K562 (cell line): Measurements from ENCODE around the gene GGNBP2. TPM values are rescaled to one million over a fixed set of nuclear protein-coding genes. Genes with fewer than 3 reads are reported as not detected.
A peak's percentile ranks its signal among the peaks of the same experiment; 100 is the strongest.

Experiments
- CBX3 ChIP-seq, 2 experiments: IDR thresholded peaks; 1 replicate in 1 of 2; 2 replicates in 1 of 2; pipeline ENCODE4 v1.6.1; 2012; ENCODE audit warnings: inconsistent platforms in 2 of 2, low read length in 2 of 2, borderline replicate concordance in 1 of 2, control low read depth in 1 of 2
- CEBPG ChIP-seq, 3 experiments: fragments of 200-800 bp in 1 of 3; sonication (Bioruptor generic) in 1 of 3; sonication (generic) in 1 of 3; formaldehyde crosslinking in 1 of 3; IDR thresholded peaks in 2 of 3; conservative IDR thresholded peaks in 1 of 3; 2 replicates each; pipeline versions ENCODE4 v1.6.1 to v1.8.0; 2016 to 2022; ENCODE audit warnings: missing compliant biosample characterization in 2 of 3, missing genetic modification characterization in 2 of 3, mild to moderate bottlenecking in 1 of 3, missing genetic modification reagents in 1 of 3
- CHD2 ChIP-seq: IDR thresholded peaks from 2 replicates; pipeline ENCODE4 v1.6.1; 2011; ENCODE audit warnings: low read depth, low read length
- HDAC3 ChIP-seq: fragments of 450-650 bp; IDR thresholded peaks from 2 replicates; pipeline ENCODE4 v1.6.1; 2018; ENCODE audit warnings: borderline replicate concordance, mild to moderate bottlenecking, moderate library complexity; ENCODE audit not compliant: partially characterized antibody
- NFYB ChIP-seq: IDR thresholded peaks from 2 replicates; pipeline ENCODE4 v1.6.1; 2011; ENCODE audit warnings: mild to moderate bottlenecking, moderate library complexity; ENCODE audit not compliant: insufficient read length; ENCODE audit errors: extremely low read depth
- RBBP5 ChIP-seq: fragments of 200-600 bp; sonication (generic); IDR thresholded peaks from 2 replicates; pipeline ENCODE4 v1.6.1; 2012; ENCODE audit warnings: borderline replicate concordance, mild to moderate bottlenecking, low read length, control low read depth, inconsistent platforms; ENCODE audit not compliant: insufficient read depth, poor library complexity, severe bottlenecking
- ZC3H11A ChIP-seq: IDR thresholded peaks from 2 replicates; pipeline ENCODE4 v1.6.1; 2012; ENCODE audit warnings: low read depth, low read length, improper control_type of control experiment
- ZC3H4 ChIP-seq: sonication (generic); formaldehyde crosslinking; IDR thresholded peaks from 2 replicates; pipeline ENCODE4 v1.9.0; 2021; ENCODE audit warnings: missing genetic modification reagents, borderline replicate concordance
- ZNF174 ChIP-seq: fragments of 250-450 bp; sonication (Bioruptor Pico); IDR thresholded peaks from 2 replicates; pipeline ENCODE4 v1.4.0; 2020; ENCODE audit warnings: mild to moderate bottlenecking
- polyA plus RNA-seq, 8 experiments: library from polyadenylated mRNA; depleted of rRNA in 4 of 8; stranded (reverse) in 5 of 8; unstranded in 3 of 8; fragments of >200 nt; fragmentation: Nextera tagmentation in 2 of 8; fragmentation: Illumina TruSeq in 1 of 8; extraction: Ambion mirVana in 2 of 8; extraction: Trizol in 1 of 8; gene quantifications; 2 replicates each; pipeline versions ENCODE4 v1.2.1 to v1.2.3, GENCODE V29; 2011 to 2014; ENCODE audit warnings: inconsistent platforms in 1 of 8, missing spikeins in 1 of 8
- total RNA-seq, 7 experiments: library from RNA; depleted of rRNA in 6 of 7; stranded (reverse); fragments of >200 nt in 6 of 7; fragmentation: Illumina TruSeq in 2 of 7; extraction: Trizol in 2 of 7; gene quantifications; 2 replicates each; pipeline versions ENCODE4 v1.2.1 to v1.2.3, GENCODE V29; 2011 to 2021; ENCODE audit warnings: low replicate concordance in 1 of 7
- TF ChIP-seq, protein P1 (sequence below): sonication (generic); formaldehyde crosslinking; IDR thresholded peaks from 2 replicates; pipeline ENCODE4 v1.8.0; 2022; ENCODE audit warnings: missing genetic modification reagents, mild to moderate bottlenecking, moderate library complexity, borderline replicate concordance
- TF ChIP-seq, protein P2 (sequence below): fragments of 250-450 bp; sonication (Bioruptor Pico); IDR thresholded peaks from 2 replicates; pipeline ENCODE4 v1.5.1; 2021; ENCODE audit warnings: mild to moderate bottlenecking
- TF ChIP-seq, protein P3 (sequence below): sonication (generic); formaldehyde crosslinking; IDR thresholded peaks from 2 replicates; pipeline ENCODE4 v1.8.0; 2023; ENCODE audit warnings: missing genetic modification reagents, mild to moderate bottlenecking, borderline replicate concordance
- TF ChIP-seq, protein P4 (sequence below): IDR thresholded peaks from 2 replicates; pipeline ENCODE4 v1.6.1; 2014; ENCODE audit warnings: antibody characterized with exemption

Gene GGNBP2
- total and polyA plus RNA-seq, 9 of the 15 experiments (the other 6 are each of a cell fraction or from before 2014, with no cell fraction given): 35.7 to 96.6 (median 64.1) TPM

- TF ChIP-seq ZC3H4 (CRISPR knock-in tag): no peak
- TF ChIP-seq CBX3 (IDR thresholded peaks at IDR 0.05; ENCODE audit: borderline replicate concordance in 1 of 2, low read length in 2 of 2): 0 out of 3 replicates have a peak, but pooled peaks of 1 of the 2 experiments have one; percentile 24
- TF ChIP-seq, protein P1, sequence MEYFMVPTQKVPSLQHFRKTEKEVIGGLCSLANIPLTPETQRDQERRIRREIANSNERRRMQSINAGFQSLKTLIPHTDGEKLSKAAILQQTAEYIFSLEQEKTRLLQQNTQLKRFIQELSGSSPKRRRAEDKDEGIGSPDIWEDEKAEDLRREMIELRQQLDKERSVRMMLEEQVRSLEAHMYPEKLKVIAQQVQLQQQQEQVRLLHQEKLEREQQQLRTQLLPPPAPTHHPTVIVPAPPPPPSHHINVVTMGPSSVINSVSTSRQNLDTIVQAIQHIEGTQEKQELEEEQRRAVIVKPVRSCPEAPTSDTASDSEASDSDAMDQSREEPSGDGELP (CRISPR knock-in tag): peak; percentile 68
- TF ChIP-seq HDAC3: no peak
- no peak for TF ChIP-seq ZC3H11A
- TF ChIP-seq, protein P2, sequence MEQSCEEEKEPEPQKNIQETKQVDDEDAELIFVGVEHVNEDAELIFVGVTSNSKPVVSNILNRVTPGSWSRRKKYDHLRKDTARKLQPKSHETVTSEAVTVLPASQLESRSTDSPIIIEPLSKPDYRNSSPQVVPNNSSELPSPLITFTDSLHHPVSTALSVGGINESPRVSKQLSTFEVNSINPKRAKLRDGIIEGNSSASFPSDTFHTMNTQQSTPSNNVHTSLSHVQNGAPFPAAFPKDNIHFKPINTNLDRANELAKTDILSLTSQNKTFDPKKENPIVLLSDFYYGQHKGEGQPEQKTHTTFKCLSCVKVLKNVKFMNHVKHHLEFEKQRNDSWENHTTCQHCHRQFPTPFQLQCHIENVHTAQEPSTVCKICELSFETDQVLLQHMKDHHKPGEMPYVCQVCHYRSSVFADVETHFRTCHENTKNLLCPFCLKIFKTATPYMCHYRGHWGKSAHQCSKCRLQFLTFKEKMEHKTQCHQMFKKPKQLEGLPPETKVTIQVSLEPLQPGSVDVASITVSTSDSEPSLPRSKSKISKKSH (CRISPR knock-in tag): no peak
- TF ChIP-seq NFYB: no peak
- TF ChIP-seq ZNF174: no peak
- TF ChIP-seq, protein P3, sequence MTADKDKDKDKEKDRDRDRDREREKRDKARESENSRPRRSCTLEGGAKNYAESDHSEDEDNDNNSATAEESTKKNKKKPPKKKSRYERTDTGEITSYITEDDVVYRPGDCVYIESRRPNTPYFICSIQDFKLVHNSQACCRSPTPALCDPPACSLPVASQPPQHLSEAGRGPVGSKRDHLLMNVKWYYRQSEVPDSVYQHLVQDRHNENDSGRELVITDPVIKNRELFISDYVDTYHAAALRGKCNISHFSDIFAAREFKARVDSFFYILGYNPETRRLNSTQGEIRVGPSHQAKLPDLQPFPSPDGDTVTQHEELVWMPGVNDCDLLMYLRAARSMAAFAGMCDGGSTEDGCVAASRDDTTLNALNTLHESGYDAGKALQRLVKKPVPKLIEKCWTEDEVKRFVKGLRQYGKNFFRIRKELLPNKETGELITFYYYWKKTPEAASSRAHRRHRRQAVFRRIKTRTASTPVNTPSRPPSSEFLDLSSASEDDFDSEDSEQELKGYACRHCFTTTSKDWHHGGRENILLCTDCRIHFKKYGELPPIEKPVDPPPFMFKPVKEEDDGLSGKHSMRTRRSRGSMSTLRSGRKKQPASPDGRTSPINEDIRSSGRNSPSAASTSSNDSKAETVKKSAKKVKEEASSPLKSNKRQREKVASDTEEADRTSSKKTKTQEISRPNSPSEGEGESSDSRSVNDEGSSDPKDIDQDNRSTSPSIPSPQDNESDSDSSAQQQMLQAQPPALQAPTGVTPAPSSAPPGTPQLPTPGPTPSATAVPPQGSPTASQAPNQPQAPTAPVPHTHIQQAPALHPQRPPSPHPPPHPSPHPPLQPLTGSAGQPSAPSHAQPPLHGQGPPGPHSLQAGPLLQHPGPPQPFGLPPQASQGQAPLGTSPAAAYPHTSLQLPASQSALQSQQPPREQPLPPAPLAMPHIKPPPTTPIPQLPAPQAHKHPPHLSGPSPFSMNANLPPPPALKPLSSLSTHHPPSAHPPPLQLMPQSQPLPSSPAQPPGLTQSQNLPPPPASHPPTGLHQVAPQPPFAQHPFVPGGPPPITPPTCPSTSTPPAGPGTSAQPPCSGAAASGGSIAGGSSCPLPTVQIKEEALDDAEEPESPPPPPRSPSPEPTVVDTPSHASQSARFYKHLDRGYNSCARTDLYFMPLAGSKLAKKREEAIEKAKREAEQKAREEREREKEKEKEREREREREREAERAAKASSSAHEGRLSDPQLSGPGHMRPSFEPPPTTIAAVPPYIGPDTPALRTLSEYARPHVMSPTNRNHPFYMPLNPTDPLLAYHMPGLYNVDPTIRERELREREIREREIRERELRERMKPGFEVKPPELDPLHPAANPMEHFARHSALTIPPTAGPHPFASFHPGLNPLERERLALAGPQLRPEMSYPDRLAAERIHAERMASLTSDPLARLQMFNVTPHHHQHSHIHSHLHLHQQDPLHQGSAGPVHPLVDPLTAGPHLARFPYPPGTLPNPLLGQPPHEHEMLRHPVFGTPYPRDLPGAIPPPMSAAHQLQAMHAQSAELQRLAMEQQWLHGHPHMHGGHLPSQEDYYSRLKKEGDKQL (CRISPR knock-in tag): no peak
- no peak for TF ChIP-seq RBBP5
- no peak for TF ChIP-seq CHD2
- no peak for TF ChIP-seq CEBPG (CRISPR knock-in tag; IDR thresholded peaks at IDR 0.05)
- no peak for TF ChIP-seq CEBPG (tag; conservative IDR thresholded peaks at IDR 0.05 in 1 of 2, IDR thresholded peaks at IDR 0.05 in 1 of 2)
- TF ChIP-seq, protein P4, sequence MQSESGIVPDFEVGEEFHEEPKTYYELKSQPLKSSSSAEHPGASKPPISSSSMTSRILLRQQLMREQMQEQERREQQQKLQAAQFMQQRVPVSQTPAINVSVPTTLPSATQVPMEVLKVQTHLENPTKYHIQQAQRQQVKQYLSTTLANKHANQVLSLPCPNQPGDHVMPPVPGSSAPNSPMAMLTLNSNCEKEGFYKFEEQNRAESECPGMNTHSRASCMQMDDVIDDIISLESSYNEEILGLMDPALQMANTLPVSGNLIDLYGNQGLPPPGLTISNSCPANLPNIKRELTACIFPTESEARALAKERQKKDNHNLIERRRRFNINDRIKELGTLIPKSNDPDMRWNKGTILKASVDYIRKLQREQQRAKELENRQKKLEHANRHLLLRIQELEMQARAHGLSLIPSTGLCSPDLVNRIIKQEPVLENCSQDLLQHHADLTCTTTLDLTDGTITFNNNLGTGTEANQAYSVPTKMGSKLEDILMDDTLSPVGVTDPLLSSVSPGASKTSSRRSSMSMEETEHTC: no peak
Measured at GRCh38 chr17:36533935-36534839, 10.5 kb upstream of the GGNBP2 start (continued).
